ENCODE measurements around the gene TAOK1. TPM values are rescaled to one million over a fixed set of nuclear protein-coding genes. Genes with fewer than 3 reads are reported as not detected.

The TAOK1 gene
- total RNA-seq, 1 donor from 2014 or later: 100 TPM

GRCh38 chr17:29442451-29442850, 52.3 kb downstream of the TAOK1 start:
- Histone ChIP-seq H3K36me3 (ENCODE audit: insufficient read depth, low read length) (no peaks in the 10 kb centered on the region), H3K79me2 (ENCODE audit: insufficient read depth, low read length) (peaks cover 99% of the 10 kb centered on the region), H3K4me3 (ENCODE audit: insufficient read depth, low read depth, low read length) (no peak overlapping the region), H4K20me1 (ENCODE audit: insufficient read depth, low read length) (peaks cover 91% of the 10 kb centered on the region), H3K9ac (ENCODE audit: low read length) (no peak overlapping the region), H3K27me3 (ENCODE audit: insufficient read depth, low read length) (no peaks in the 10 kb centered on the region), H3K4me1 (ENCODE audit: insufficient read depth, low read length) (peaks cover 14% of the 10 kb centered on the region), H3K4me2 (ENCODE audit: low read length) (no peak overlapping the region), H2AFZ (ENCODE audit: low read depth, low read length) (no peak overlapping the region), H3K9me3 (ENCODE audit: insufficient read depth, low read depth, low read length) (no peaks in the 10 kb centered on the region), H3K27ac (ENCODE audit: low read depth, low read length) (no peak overlapping the region)
- H3K27me3 Mint-ChIP-seq (ENCODE audit: low read depth, unreplicated experiment): no peaks in the 10 kb centered on the region
- no peak for TF ChIP-seq CTCF (IDR thresholded peaks at IDR 0.05; ENCODE audit: insufficient read depth, low read depth, low read length)
- no peak for TF ChIP-seq EZH2 (IDR thresholded peaks at IDR 0.05; ENCODE audit: insufficient read depth, low read length)
- FAIRE-seq (no peak), DNase-seq (ENCODE audit: low read depth) (no peak)
- peaks cover 7% of the 10 kb centered on the region for H3K36me3 Mint-ChIP-seq (ENCODE audit: low read depth, unreplicated experiment)
- H3K4me1 Mint-ChIP-seq (ENCODE audit: low read depth, unreplicated experiment): peaks cover 19% of the 10 kb centered on the region
- H3K27ac Mint-ChIP-seq (ENCODE audit: unreplicated experiment): peak overlapping the region; percentile 77
- no peak overlapping the region for H3K4me3 Mint-ChIP-seq (ENCODE audit: unreplicated experiment)
- H3K9me3 Mint-ChIP-seq (ENCODE audit: unreplicated experiment): no peaks in the 10 kb centered on the region

GRCh38 chr17:29443041-29443739, 53.0 kb downstream of the TAOK1 start:
- DNase-seq (ENCODE audit: low read depth) (no peak), FAIRE-seq (no peak)
- Mint-ChIP-seq H3K9me3 (ENCODE audit: unreplicated experiment) (no peaks in the 10 kb centered on the region), H3K4me3 (ENCODE audit: unreplicated experiment) (no peak overlapping the region), H3K27ac (ENCODE audit: unreplicated experiment) (no peak overlapping the region), H3K4me1 (ENCODE audit: low read depth, unreplicated experiment) (peaks cover 19% of the 10 kb centered on the region), H3K36me3 (ENCODE audit: low read depth, unreplicated experiment) (peaks cover 7% of the 10 kb centered on the region), H3K27me3 (ENCODE audit: low read depth, unreplicated experiment) (no peaks in the 10 kb centered on the region)
- Histone ChIP-seq H3K27me3 (ENCODE audit: insufficient read depth, low read length) (no peaks in the 10 kb centered on the region), H3K4me2 (ENCODE audit: low read length) (no peak overlapping the region), H3K27ac (ENCODE audit: low read depth, low read length) (no peak overlapping the region), H3K9ac (ENCODE audit: low read length) (no peak overlapping the region), H4K20me1 (ENCODE audit: insufficient read depth, low read length) (peaks cover 88% of the 10 kb centered on the region), H3K36me3 (ENCODE audit: insufficient read depth, low read length) (no peaks in the 10 kb centered on the region), H2AFZ (ENCODE audit: low read depth, low read length) (no peak overlapping the region), H3K79me2 (ENCODE audit: insufficient read depth, low read length) (peaks cover 99% of the 10 kb centered on the region), H3K4me1 (ENCODE audit: insufficient read depth, low read length) (peaks cover 14% of the 10 kb centered on the region), H3K4me3 (ENCODE audit: insufficient read depth, low read depth, low read length) (no peak overlapping the region), H3K9me3 (ENCODE audit: insufficient read depth, low read depth, low read length) (no peaks in the 10 kb centered on the region)
- TF ChIP-seq EZH2 (IDR thresholded peaks at IDR 0.05; ENCODE audit: insufficient read depth, low read length) (no peak), CTCF (IDR thresholded peaks at IDR 0.05; ENCODE audit: insufficient read depth, low read depth, low read length) (no peak)

GRCh38 chr17:29444589-29444988, 54.4 kb downstream of the TAOK1 start:
- Mint-ChIP-seq H3K4me1 (ENCODE audit: low read depth, unreplicated experiment) (peaks cover 19% of the 10 kb centered on the region), H3K4me3 (ENCODE audit: unreplicated experiment) (no peak overlapping the region), H3K27ac (ENCODE audit: unreplicated experiment) (no peak overlapping the region), H3K36me3 (ENCODE audit: low read depth, unreplicated experiment) (peaks cover 6% of the 10 kb centered on the region), H3K9me3 (ENCODE audit: unreplicated experiment) (no peaks in the 10 kb centered on the region), H3K27me3 (ENCODE audit: low read depth, unreplicated experiment) (no peaks in the 10 kb centered on the region)
- Histone ChIP-seq H3K4me3 (ENCODE audit: insufficient read depth, low read depth, low read length) (no peak overlapping the region), H4K20me1 (ENCODE audit: insufficient read depth, low read length) (peaks cover 85% of the 10 kb centered on the region), H3K4me2 (ENCODE audit: low read length) (peak overlapping the region; percentile 5), H3K36me3 (ENCODE audit: insufficient read depth, low read length) (no peaks in the 10 kb centered on the region), H3K27me3 (ENCODE audit: insufficient read depth, low read length) (no peaks in the 10 kb centered on the region), H3K27ac (ENCODE audit: low read depth, low read length) (peak overlapping the region; percentile 45), H3K79me2 (ENCODE audit: insufficient read depth, low read length) (peaks cover 99% of the 10 kb centered on the region), H3K9me3 (ENCODE audit: insufficient read depth, low read depth, low read length) (no peaks in the 10 kb centered on the region), H2AFZ (ENCODE audit: low read depth, low read length) (no peak overlapping the region), H3K9ac (ENCODE audit: low read length) (no peak overlapping the region), H3K4me1 (ENCODE audit: insufficient read depth, low read length) (peaks cover 14% of the 10 kb centered on the region)
- TF ChIP-seq EZH2 (IDR thresholded peaks at IDR 0.05; ENCODE audit: insufficient read depth, low read length) (no peak), CTCF (IDR thresholded peaks at IDR 0.05; ENCODE audit: insufficient read depth, low read depth, low read length) (no peak)
- DNase-seq (ENCODE audit: low read depth) (peak; percentile 67), FAIRE-seq (peak; percentile 81)

Data from astrocyte (in vitro differentiated cells and primary cell).